SK-N-SH (cell line): ENCODE results near the gene IMMT. TPM values are rescaled to one million over a fixed set of nuclear protein-coding genes. Genes with fewer than 3 reads are reported as not detected.
"Not testable (repeated sequence)": the region's sequence is repeated elsewhere in the genome, so short reads cannot be mapped to it uniquely, and the experiment has no call there.

Experiments
- CTCF ChIA-PET: fragments of 300-600, 350-600 bp; formaldehyde crosslinking; extraction: SDS; loops from one replicate; lab custom pipeline; 2021; lab: Yijun Ruan, JAX
- POLR2A ChIA-PET: fragments of 350-600 bp; sonication (Branson Sonifier 250); formaldehyde crosslinking; extraction: SDS; loops from one replicate; lab custom pipeline; 2020; ENCODE audit warnings: antibody characterized with exemption, inconsistent platforms; lab: Yijun Ruan, JAX
- DNase-seq: peaks from one replicate; pipeline ENCODE4 v3.0.0; 2012
- H2AFZ ChIP-seq: fragments of 200-600 bp; sonication (generic); 2 replicates; pipeline ENCODE4 v1.8.1; 2016; ENCODE audit warnings: antibody characterized with exemption, mild to moderate bottlenecking, low read depth
- H3F3A ChIP-seq: fragments of 200-600 bp; sonication (generic); replicated peaks from 2 replicates; pipeline ENCODE3; 2016; ENCODE audit warnings: antibody characterized with exemption, mild to moderate bottlenecking; ENCODE audit not compliant: insufficient read depth
- H3K27ac ChIP-seq, 2 experiments: fragments of 200-500 bp in 1 of 2; fragments of 200-600 bp in 1 of 2; sonication (Bioruptor generic) in 1 of 2; sonication (generic), shearing (Covaris generic) in 1 of 2; 2 replicates each; pipeline versions ENCODE4 v1.5.1 to v1.6.1; 2014 to 2016; ENCODE audit warnings: low read depth in 2 of 2, inconsistent platforms in 1 of 2, low read length in 1 of 2, mild to moderate bottlenecking in 1 of 2, mixed read lengths in 1 of 2
- H3K27me3 ChIP-seq: fragments of 200-600 bp; sonication (generic), shearing (Covaris generic); 2 replicates; pipeline ENCODE4 v1.6.1; 2016; ENCODE audit warnings: mixed run types; ENCODE audit not compliant: insufficient read depth
- H3K36me3 ChIP-seq, 2 experiments: fragments of 200-500 bp in 1 of 2; fragments of 200-600 bp in 1 of 2; sonication (Bioruptor generic) in 1 of 2; sonication (generic) in 1 of 2; replicated peaks in 1 of 2; 2 replicates each; pipeline versions ENCODE3 to v1.5.1; 2014 to 2016; ENCODE audit warnings: low read length in 1 of 2, mild to moderate bottlenecking in 1 of 2; ENCODE audit not compliant: insufficient read depth in 2 of 2, control insufficient read depth in 1 of 2
- H3K4me1 ChIP-seq, 2 experiments: fragments of 200-500 bp in 1 of 2; fragments of 200-600 bp in 1 of 2; sonication (Bioruptor generic) in 1 of 2; sonication (generic), shearing (Covaris generic) in 1 of 2; 2 replicates each; pipeline versions ENCODE4 v1.5.1 to v1.6.1; 2014 to 2016; ENCODE audit warnings: low read depth in 1 of 2, low read length in 1 of 2, mixed run types in 1 of 2; ENCODE audit not compliant: insufficient read depth in 2 of 2, control insufficient read depth in 1 of 2
- H3K4me2 ChIP-seq: fragments of 200-600 bp; sonication (generic), shearing (Covaris generic); 2 replicates; pipeline ENCODE4 v1.6.1; 2017; ENCODE audit warnings: mixed run types
- H3K4me3 ChIP-seq, 2 experiments: fragments of 200-500 bp in 1 of 2; fragments of 200-600 bp in 1 of 2; sonication (Bioruptor generic) in 1 of 2; sonication (generic), shearing (Covaris generic) in 1 of 2; 2 replicates each; pipeline versions ENCODE4 v1.5.1 to v1.8.1; 2014 to 2016; ENCODE audit warnings: low read depth in 2 of 2, inconsistent platforms in 1 of 2, low read length in 1 of 2, mild to moderate bottlenecking in 1 of 2, mixed read lengths in 1 of 2, moderate library complexity in 1 of 2
- H3K79me2 ChIP-seq: fragments of 200-600 bp; sonication (generic); 2 replicates; pipeline ENCODE4 v1.8.1; 2017; ENCODE audit warnings: mild to moderate bottlenecking; ENCODE audit not compliant: insufficient read depth
- H3K9ac ChIP-seq: fragments of 200-600 bp; sonication (generic); 2 replicates; pipeline ENCODE4 v1.6.1; 2017; ENCODE audit warnings: mixed run types
- H3K9me2 ChIP-seq: fragments of 200-600 bp; sonication (generic); 2 replicates; pipeline ENCODE4 v1.6.1; 2017; ENCODE audit warnings: mixed run types
- H3K9me3 ChIP-seq: fragments of 200-600 bp; sonication (generic); 2 replicates; pipeline ENCODE4 v1.6.1; 2017; ENCODE audit warnings: mixed run types, mild to moderate bottlenecking, moderate library complexity
- H4K20me1 ChIP-seq: fragments of 200-600 bp; sonication (generic); 2 replicates; pipeline ENCODE4 v1.6.1; 2017; ENCODE audit warnings: mild to moderate bottlenecking, mixed run types; ENCODE audit not compliant: insufficient read depth
- CHD2 ChIP-seq: fragments of 150-350 bp; IDR thresholded peaks from 2 replicates; pipeline ENCODE4 v1.6.1; 2018; ENCODE audit warnings: low read length; ENCODE audit not compliant: partially characterized antibody
- ELF1 ChIP-seq: IDR thresholded peaks from 2 replicates; pipeline ENCODE4 v1.4.0; 2012
- EP300 ChIP-seq, 2 experiments: IDR thresholded peaks; 2 replicates each; pipeline versions ENCODE4 v1.4.0 to v1.6.1; 2012; ENCODE audit warnings: borderline replicate concordance in 1 of 2, low read depth in 1 of 2, low read length in 1 of 2
- EZH2phosphoT487 ChIP-seq: fragments of 200-600 bp; sonication (generic); IDR thresholded peaks from 2 replicates; pipeline ENCODE4 v1.6.1; 2017; ENCODE audit warnings: low read depth, mixed run types, mild to moderate bottlenecking, antibody characterized with exemption, moderate library complexity, borderline replicate concordance
- FOXJ3 ChIP-seq: sonication (generic); formaldehyde crosslinking; IDR thresholded peaks from 2 replicates; pipeline ENCODE4 v1.5.1; 2020; ENCODE audit warnings: mild to moderate bottlenecking, missing genetic modification reagents
- FOXM1 ChIP-seq: IDR thresholded peaks from 2 replicates; pipeline ENCODE4 v1.4.0; 2012; ENCODE audit warnings: low read depth, mild to moderate bottlenecking
- GABPA ChIP-seq: IDR thresholded peaks from 2 replicates; pipeline ENCODE4 v1.4.0; 2012; ENCODE audit warnings: low read depth, mild to moderate bottlenecking
- NFIC ChIP-seq: IDR thresholded peaks from 2 replicates; pipeline ENCODE4 v1.4.0; 2012; ENCODE audit warnings: borderline replicate concordance
- NRF1 ChIP-seq: IDR thresholded peaks from 2 replicates; pipeline ENCODE4 v1.6.1; 2012; ENCODE audit warnings: low read depth, mild to moderate bottlenecking, low read length
- PBX3 ChIP-seq: IDR thresholded peaks from 2 replicates; pipeline ENCODE4; 2012
- POLR2AphosphoS5 ChIP-seq: IDR thresholded peaks from 2 replicates; pipeline ENCODE4 v1.6.1; 2012; ENCODE audit warnings: low read depth, low read length
- RAD21 ChIP-seq: IDR thresholded peaks from 2 replicates; pipeline ENCODE4 v1.6.1; 2012; ENCODE audit warnings: mild to moderate bottlenecking, low read length
- RCOR1 ChIP-seq: fragments of 150-350 bp; IDR thresholded peaks from 2 replicates; pipeline ENCODE4 v1.6.1; 2017; ENCODE audit warnings: antibody characterized with exemption, low read length
- RFX5 ChIP-seq: IDR thresholded peaks from 2 replicates; pipeline ENCODE4 v1.6.1; 2012; ENCODE audit warnings: mild to moderate bottlenecking, improper control_type of control experiment, low read length
- RXRA ChIP-seq: IDR thresholded peaks from 2 replicates; pipeline ENCODE4 v1.4.0; 2012; ENCODE audit warnings: low read depth, mild to moderate bottlenecking, borderline replicate concordance
- SIN3A ChIP-seq: IDR thresholded peaks from 2 replicates; pipeline ENCODE4 v1.6.1; 2012; ENCODE audit warnings: low read depth, mild to moderate bottlenecking, low read length, moderate library complexity, borderline replicate concordance
- TEAD4 ChIP-seq: IDR thresholded peaks from 2 replicates; pipeline ENCODE4 v1.4.0; 2012; ENCODE audit warnings: mild to moderate bottlenecking, borderline replicate concordance; ENCODE audit not compliant: insufficient read depth
- USF1 ChIP-seq: IDR thresholded peaks from 2 replicates; pipeline ENCODE4 v1.4.0; 2012; ENCODE audit warnings: low read depth, borderline replicate concordance
- WGBS: methylation state at CpG from one replicate; pipeline ENCODE4 v1.1.6; 2017; ENCODE audit warnings: low lambda C conversion rate; 5-methylcytosine and 5-hydroxymethylcytosine counted together
- polyA plus RNA-seq, 3 experiments: library from polyadenylated mRNA; depleted of rRNA; stranded (reverse); fragments of >200 nt; gene quantifications; 2 replicates each; pipeline ENCODE4 v1.2.3, GENCODE V29; 2012

The IMMT gene
- polyA plus RNA-seq, 1 of the 3 experiments (the other 2 are of a cell fraction) = 36.3 TPM

- Histone ChIP-seq H3K27me3 (no peaks in the 10 kb centered on the region), H3K4me3 (no peak overlapping the region), H3K9me2 (no peaks in the 10 kb centered on the region), H3K9ac (no peak overlapping the region), H3K27ac (no peak overlapping the region), H3K79me2 (peaks cover 70% of the 10 kb centered on the region), H4K20me1 (no peaks in the 10 kb centered on the region), H3K4me2 (no peak overlapping the region), H3K36me3 (peaks cover 6 to 11% of the 10 kb centered on the region in 2 experiments), H3K4me1 (peaks cover 0 to 3% of the 10 kb centered on the region in 2 experiments; a peak in 2 of 4 replicates), H2AFZ (no peak overlapping the region), H3F3A (peaks cover 11% of the 10 kb centered on the region), H3K9me3 (no peaks in the 10 kb centered on the region)
- TF ChIP-seq NFIC (no peak), RFX5 (no peak), RCOR1 (no peak), CHD2 (no peak), NRF1 (no peak), FOXJ3 (no peak), FOXM1 (no peak), GABPA (no peak)
- POLR2A ChIA-PET = no interaction called here
- CTCF ChIA-PET = interaction anchor here (0.9 to 4.5 kb wide), 6 partner anchors 13 to 171 kb away, joined by 3 to 20 read pairs (median 7); no protein-coding TSS in a partner anchor
- no peak for DNase-seq
- 88% methylated on average over 8 of the region's 8 CpGs for WGBS
Observed at GRCh38 chr2:86201671-86202335, 6.5 kb upstream of the IMMT start.

DNA sequence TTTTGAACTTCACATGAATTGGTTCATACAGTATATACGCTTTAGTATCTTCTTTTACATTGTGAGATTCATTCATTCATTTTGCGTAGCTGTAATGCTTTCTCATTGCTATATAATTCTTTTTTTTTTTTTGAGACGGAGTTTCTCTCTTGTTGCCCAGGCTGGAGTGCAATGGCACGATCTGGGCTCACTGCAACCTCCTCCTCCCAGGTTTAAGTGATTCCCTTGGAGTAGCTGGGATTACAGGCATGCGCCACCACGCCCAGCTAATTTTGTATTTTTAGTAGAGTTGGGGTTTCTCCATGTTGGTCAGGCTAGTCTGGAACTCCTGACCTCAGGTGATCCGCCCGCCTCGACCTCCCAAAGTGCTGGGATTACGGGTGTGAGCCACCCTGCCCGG is 5.3 kb upstream of the IMMT start:
- peak overlapping the region; percentile 74; the same call in 1 of the 2 replicates for H3K9ac ChIP-seq

DNA sequence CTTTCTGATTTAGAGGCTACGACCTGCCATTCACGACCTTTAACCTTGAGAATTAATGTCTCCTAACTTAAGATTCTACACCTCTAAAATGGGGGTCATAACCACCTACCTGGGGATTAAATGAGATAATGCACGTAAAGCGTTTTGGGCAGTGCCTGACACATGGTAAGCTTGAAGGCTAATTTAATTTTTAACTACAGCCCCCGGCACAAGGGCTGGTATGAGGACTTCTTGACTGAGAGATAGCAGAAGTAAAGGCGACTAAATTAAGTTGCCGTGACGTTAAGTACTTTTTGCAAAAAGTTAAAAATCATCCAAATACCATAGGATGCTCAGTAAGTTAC is 4.5 kb upstream of the IMMT start:
- Histone ChIP-seq H3K4me2 (peak overlapping the region; percentile 91), H2AFZ (peak overlapping the region; percentile 99), H3K9me3 (no peaks in the 10 kb centered on the region), H3K4me3 (peak overlapping the region; percentile 75 to 99), H3K79me2 (peaks cover 69% of the 10 kb centered on the region), H3K9ac (peak overlapping the region; percentile 74), H3K4me1 (peaks cover 0 to 7% of the 10 kb centered on the region in 2 experiments; a peak in 2 of 4 replicates), H3K36me3 (peaks cover 0 to 4% of the 10 kb centered on the region in 2 experiments), H3K27me3 (no peaks in the 10 kb centered on the region), H3K9me2 (no peaks in the 10 kb centered on the region), H4K20me1 (no peaks in the 10 kb centered on the region), H3K27ac (peak overlapping the region; percentile 57 to 73; a peak in 3 of 4 replicates), H3F3A (peaks cover 22% of the 10 kb centered on the region)
- DNase-seq = peak; percentile 12
- TF ChIP-seq FOXJ3 (no peak), POLR2AphosphoS5 (no peak), EP300 (IDR thresholded peaks at IDR 0.05; ENCODE audit: borderline replicate concordance in 1 of 2, low read depth in 1 of 2, low read length in 1 of 2) (no peak), TEAD4 (no peak), RXRA (no peak), USF1 (no peak), RCOR1 (no peak), EZH2phosphoT487 (no peak), PBX3 (no peak), CHD2 (no peak), RAD21 (no peak), ELF1 (no peak), GABPA (no peak), SIN3A (no peak)
- ChIA-PET POLR2A (interaction anchor here (1.1 kb wide), 1 partner anchor 16 kb away, joined by 3 read pairs; no protein-coding TSS in a partner anchor), CTCF (interaction anchor here (1.0 to 4.5 kb wide), 5 partner anchors 8 to 170 kb away, joined by 3 to 20 read pairs (median 5); no protein-coding TSS in a partner anchor)
- WGBS = 2% methylated on average over 8 of the region's 8 CpGs

More for the DNA sequence above, 5.3 kb upstream of the IMMT start:
- Histone ChIP-seq H3F3A (peaks cover 18% of the 10 kb centered on the region), H3K4me3 (peak overlapping the region in 1 of 2 experiments; percentile 99; a peak in 2 of 4 replicates), H3K79me2 (peaks cover 77% of the 10 kb centered on the region), H3K4me2 (peak overlapping the region; percentile 91)
- H3K36me3 ChIP-seq, H3K27ac ChIP-seq, DNase-seq, H3K4me1 ChIP-seq, H3K9me2 ChIP-seq, H3K27me3 ChIP-seq, H3K9me3 ChIP-seq, H2AFZ ChIP-seq, H4K20me1 ChIP-seq: not testable (repeated sequence)
- ChIA-PET POLR2A (interaction anchor here (1.1 kb wide), 1 partner anchor 15 kb away, joined by 3 read pairs; no protein-coding TSS in a partner anchor), CTCF (interaction anchor here (2.4 to 4.5 kb wide), 3 partner anchors 14 to 169 kb away, joined by 11 to 20 read pairs (median 16); no protein-coding TSS in a partner anchor)
- 91% methylated on average over 11 of the region's 11 CpGs for WGBS
